Kidney (tissue), 14 donors: ENCODE results near the gene CZIB. TPM values are rescaled to one million over a fixed set of nuclear protein-coding genes. Genes with fewer than 3 reads are reported as not detected.

ENCODE experiments used
- DNase-seq, 5 donors: peaks; one replicate each; pipeline ENCODE4 v3.0.0-alpha.2; 2013 to 2020
- FAIRE-seq: peaks from 2 replicates; lab custom pipeline; 2012; peaks lifted over from hg19 to GRCh38; lab: Jason Lieb, UNC
- H3K27ac ChIP-seq, 2 donors: one replicate each; pipeline ENCODE4 v1.7.0; 2013; ENCODE audit warnings: low read depth in 2 of 2, low read length in 2 of 2, inconsistent platforms in 1 of 2
- H3K27me3 ChIP-seq: one replicate; pipeline ENCODE4 v1.7.1; 2013; ENCODE audit warnings: low read length, inconsistent platforms; ENCODE audit not compliant: control insufficient read depth, insufficient read depth
- H3K36me3 ChIP-seq, 3 donors: one replicate each; pipeline versions ENCODE4 v1.7.0 to v1.7.1; 2013; ENCODE audit warnings: low read length in 3 of 3, control low read depth in 1 of 3, inconsistent platforms in 1 of 3; ENCODE audit not compliant: insufficient read depth in 3 of 3, control insufficient read depth in 2 of 3
- H3K4me1 ChIP-seq, 3 donors: one replicate each; pipeline versions ENCODE4 v1.7.0 to v1.7.1; 2013; ENCODE audit warnings: low read length in 3 of 3, inconsistent platforms in 1 of 3, low read depth in 1 of 3; ENCODE audit not compliant: control insufficient read depth in 2 of 3, insufficient read depth in 2 of 3
- H3K4me3 ChIP-seq, 3 donors: one replicate each; pipeline versions ENCODE4 v1.7.0 to v1.8.1; 2013; ENCODE audit warnings: low read length in 3 of 3, control low read depth in 1 of 3, inconsistent platforms in 1 of 3
- H3K9ac ChIP-seq, 3 donors: one replicate each; pipeline versions ENCODE4 v1.7.0 to v1.7.1; 2013; ENCODE audit warnings: low read length in 3 of 3, control low read depth in 1 of 3, inconsistent platforms in 1 of 3
- H3K9me3 ChIP-seq, 3 donors: one replicate each; pipeline versions ENCODE4 v1.7.0 to v1.7.1; 2013; ENCODE audit warnings: low read length in 3 of 3, control low read depth in 1 of 3, inconsistent platforms in 1 of 3; ENCODE audit not compliant: control insufficient read depth in 2 of 3, insufficient read depth in 1 of 3
- CTCF ChIP-seq: IDR thresholded peaks from 3 replicates; pipeline ENCODE4 v1.5.1; 2012; ENCODE audit warnings: mild to moderate bottlenecking, moderate library complexity, borderline replicate concordance; ENCODE audit not compliant: insufficient read depth; ENCODE audit errors: extremely low read depth
- intact Hi-C: fragments of 100-400 bp; cut with DNase I; formaldehyde crosslinking; loops from one replicate; pipeline ENCODE4 v1.11.1; 2022
- polyA plus RNA-seq: library from polyadenylated mRNA; stranded (reverse); fragments of 350-450 nt; fragmentation: Illumina TruSeq; extraction: RNeasy Lipid Tissue Mini Kit (QIAGEN cat#74804); gene quantifications from one replicate; pipeline ENCODE4 v1.2.3, GENCODE V29; 2014; ENCODE audit warnings: low read depth, low replicate concordance; ENCODE audit not compliant: insufficient read depth
- total RNA-seq: library from RNA; stranded (reverse); fragmentation: NEBNext Ultra II Directional; extraction: Animal tissue kit (Norgen Biotek cat#: 25700); gene quantifications from one replicate; pipeline ENCODE4 v1.2.1, GENCODE V29; 2021
- donor health status: control.
- donor health status: control.
- donor health status: control.
- donor health status: control.
- donor health status: control.
- donor health status: DM: yes; HTN: yes; CAD: no.
- donor health status: Normal renal cell carcinoma (clear cell type).

CZIB gene
- total and polyA plus RNA-seq, 2 donors from 2014 or later, result 54.1 to 76.5 TPM

DNA sequence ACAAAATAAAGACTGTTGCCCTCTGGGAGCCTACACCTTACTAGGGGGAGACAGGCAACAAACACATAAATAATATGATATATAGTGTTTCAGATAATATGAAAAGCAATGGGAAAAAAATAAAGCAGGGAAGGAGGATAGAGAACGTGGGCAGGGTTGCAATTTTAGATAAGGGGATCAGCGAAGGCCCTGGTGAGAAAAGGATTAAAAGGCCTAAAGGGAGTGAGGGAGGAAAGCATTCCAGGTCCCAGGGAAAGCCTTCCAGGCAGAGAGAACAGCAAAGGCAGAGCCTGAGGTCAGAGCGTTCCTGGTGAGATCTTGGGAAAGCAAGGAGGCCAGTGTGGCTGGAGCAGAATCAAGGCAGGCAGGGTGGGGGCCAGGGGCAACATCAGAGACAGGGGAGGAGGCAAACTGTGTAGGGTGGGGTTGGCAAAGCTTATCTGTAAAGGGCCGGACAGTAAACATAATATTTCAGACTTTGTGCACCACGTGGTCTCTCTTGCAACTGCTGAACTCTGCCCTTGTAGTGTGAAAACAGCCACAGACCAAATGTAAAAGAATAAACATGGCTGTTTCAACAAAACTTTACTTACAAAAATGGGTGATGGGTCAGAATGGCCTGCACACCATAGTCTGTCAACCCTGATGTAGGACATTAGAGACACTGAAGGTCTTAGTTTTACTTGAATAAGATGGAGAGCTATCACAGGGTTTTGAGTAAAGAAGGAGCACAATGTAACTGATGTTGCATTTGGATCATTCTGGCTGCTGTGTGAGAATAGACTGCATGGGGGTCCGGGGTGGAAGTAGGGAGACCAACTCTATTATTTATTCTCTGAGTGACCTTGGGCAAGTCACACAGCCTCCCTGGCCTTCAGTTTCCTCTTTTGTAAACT lies 37.1 kb downstream of the CZIB start:
- intact Hi-C loops, result no loop called here
- FAIRE-seq, result no peak

DNA sequence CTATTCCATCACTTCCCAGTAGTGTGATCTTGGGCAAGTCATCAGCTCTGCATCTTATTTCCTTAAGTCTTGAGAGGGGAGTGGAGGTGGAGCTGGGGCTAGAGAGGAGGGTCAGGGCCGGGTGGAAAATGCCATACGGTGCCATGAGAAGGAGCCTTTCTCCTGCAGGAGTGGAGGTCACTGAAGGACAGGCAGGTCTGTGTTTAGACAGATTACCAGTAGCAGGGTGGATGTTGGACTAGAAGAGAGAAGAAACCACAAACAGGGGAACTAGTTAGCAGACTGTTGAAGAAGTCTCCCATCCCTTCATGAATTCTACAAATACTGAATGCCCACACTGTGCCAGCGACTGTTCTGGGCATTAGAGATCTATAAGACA lies 37.7 kb downstream of the CZIB start:
- Histone ChIP-seq H3K27me3 (no peaks in the 10 kb centered on the region), H3K36me3 (no peaks in the 10 kb centered on the region), H3K4me1 (peaks cover 0 to 7% (median 3%) of the 10 kb centered on the region in 3 donors), H3K9ac (no peak overlapping the region), H3K4me3 (no peak overlapping the region), H3K27ac (no peak overlapping the region), H3K9me3 (no peaks in the 10 kb centered on the region)
- intact Hi-C loops, result no loop called here
- FAIRE-seq, result no peak
- no peak for TF ChIP-seq CTCF
- no peak for DNase-seq

More for the DNA sequence above, 37.1 kb downstream of the CZIB start:
- Histone ChIP-seq H3K9ac (no peak overlapping the region), H3K36me3 (no peaks in the 10 kb centered on the region), H3K27me3 (no peaks in the 10 kb centered on the region), H3K27ac (no peak overlapping the region), H3K9me3 (no peaks in the 10 kb centered on the region), H3K4me3 (no peak overlapping the region), H3K4me1 (peaks cover 0 to 7% (median 3%) of the 10 kb centered on the region in 3 donors)
- TF ChIP-seq CTCF, result no peak
- DNase-seq, result no peak

DNA sequence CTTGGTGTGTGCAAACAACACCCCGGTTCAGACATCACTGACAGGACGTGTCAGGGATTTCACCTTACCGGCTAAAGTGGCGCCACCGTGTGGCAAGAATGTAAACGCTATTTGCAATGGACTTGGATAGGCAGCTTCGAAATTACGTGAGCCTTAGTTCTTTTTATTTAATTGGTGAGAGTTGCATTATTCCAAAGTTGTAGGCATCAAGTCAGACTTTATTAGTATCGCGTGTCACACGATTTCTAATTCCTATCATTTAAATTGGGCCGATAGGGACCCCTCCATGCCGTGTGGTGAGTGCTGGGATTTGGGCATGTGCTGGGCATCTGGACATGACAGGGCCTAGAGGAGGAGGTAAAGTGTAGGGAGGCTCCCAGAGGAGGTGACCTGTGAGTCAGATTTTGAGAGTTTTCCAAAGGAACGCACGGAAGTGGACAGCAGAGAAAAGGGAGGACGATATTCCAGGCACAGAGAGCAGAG lies 38.3 kb downstream of the CZIB start:
- Histone ChIP-seq H3K9me3 (no peaks in the 10 kb centered on the region), H3K27ac (no peak overlapping the region), H3K4me3 (no peak overlapping the region), H3K27me3 (no peaks in the 10 kb centered on the region), H3K4me1 (peaks cover 0 to 7% (median 3%) of the 10 kb centered on the region in 3 donors), H3K36me3 (no peaks in the 10 kb centered on the region), H3K9ac (no peak overlapping the region)
- intact Hi-C loops, result no loop called here
- FAIRE-seq (peak; percentile 86), DNase-seq (peak; percentile 84 to 94 (median 87))
- TF ChIP-seq CTCF, result peak; percentile 88
